Memory B cell (primary cell): ENCODE data around the gene ZNF570.

ENCODE experiments used
- ATAC-seq: fragments of 150-1000 bp; cut with Tn5 transposase; 2 replicates; pipeline ENCODE4 v1.10.0; 2021; ENCODE audit warnings: low read depth, mild to moderate bottlenecking, moderate library complexity
- DNase-seq, 2 donors: peaks; one replicate each; pipeline ENCODE4 v3.0.0; 2022; ENCODE audit warnings: low spot score in 2 of 2
- H3K27ac Mint-ChIP-seq: one replicate; pipeline ENCODE4 v1.8.0; 2022; ENCODE audit warnings: mild to moderate bottlenecking, moderate library complexity, mixed read lengths
- H3K27me3 Mint-ChIP-seq: one replicate; pipeline ENCODE4 v1.8.0; 2022; ENCODE audit warnings: mixed read lengths
- H3K36me3 Mint-ChIP-seq: one replicate; pipeline ENCODE4 v1.8.0; 2022; ENCODE audit warnings: mild to moderate bottlenecking, mixed read lengths
- H3K4me1 Mint-ChIP-seq: one replicate; pipeline ENCODE4 v1.8.0; 2022; ENCODE audit warnings: mixed read lengths
- H3K4me3 Mint-ChIP-seq: one replicate; pipeline ENCODE4 v1.8.0; 2022; ENCODE audit warnings: mild to moderate bottlenecking, moderate library complexity, mixed read lengths
- H3K9me3 Mint-ChIP-seq: one replicate; pipeline ENCODE4 v1.8.0; 2022; ENCODE audit warnings: mixed read lengths

ZNF570 gene

DNA sequence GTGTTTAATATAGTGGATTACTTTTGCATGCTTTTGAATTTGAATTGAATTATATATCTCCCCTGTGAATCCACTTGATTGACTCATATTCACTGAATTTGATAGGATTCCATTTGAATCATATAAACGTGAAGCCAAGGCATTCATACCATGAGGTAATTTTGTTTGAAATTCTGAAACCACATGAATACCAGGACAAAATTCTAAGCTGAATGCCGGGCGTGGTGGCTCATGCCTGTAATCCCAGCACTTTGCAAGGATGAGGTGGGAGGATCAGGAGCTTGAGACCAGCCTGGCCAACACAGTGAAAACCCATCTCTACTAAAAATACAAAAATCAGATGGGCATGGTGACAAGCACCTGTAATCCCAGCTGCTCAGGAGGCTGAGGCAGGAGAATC lies 42.0 kb downstream of the ZNF570 start:
- no peak overlapping the region for H3K4me3 Mint-ChIP-seq
- DNase-seq (no peak), ATAC-seq (no peak)
- no peaks in the 10 kb centered on the region for H3K27me3 Mint-ChIP-seq
- H3K9me3 Mint-ChIP-seq = peaks cover 15% of the 10 kb centered on the region
- no peak overlapping the region for H3K27ac Mint-ChIP-seq
- H3K4me1 Mint-ChIP-seq = no peaks in the 10 kb centered on the region
- H3K36me3 Mint-ChIP-seq = peaks cover 50% of the 10 kb centered on the region

DNA sequence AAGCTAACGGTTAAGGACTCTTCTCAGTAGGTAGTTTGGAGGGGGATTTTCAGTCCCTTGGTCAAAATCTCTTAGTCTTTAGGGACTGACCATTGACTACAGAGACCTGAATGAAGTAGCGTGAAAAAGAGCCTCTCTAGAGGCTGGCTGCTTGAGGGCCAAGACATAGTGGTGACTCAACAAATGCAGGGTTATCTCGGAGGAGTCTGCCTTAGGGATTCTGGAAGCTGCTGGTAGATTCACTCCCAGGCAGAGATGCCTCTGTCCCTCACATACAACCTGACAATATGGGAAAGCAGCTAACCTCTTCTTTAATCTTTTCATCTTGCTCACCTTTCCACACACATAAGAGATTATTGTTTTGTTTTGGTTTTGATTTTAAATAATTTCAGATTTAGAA lies 42.7 kb downstream of the ZNF570 start:
- no peak for ATAC-seq
- H3K27ac Mint-ChIP-seq = no peak overlapping the region
- H3K9me3 Mint-ChIP-seq = peaks cover 15% of the 10 kb centered on the region
- no peak for DNase-seq
- no peak overlapping the region for H3K4me3 Mint-ChIP-seq
- H3K4me1 Mint-ChIP-seq = no peaks in the 10 kb centered on the region
- no peaks in the 10 kb centered on the region for H3K27me3 Mint-ChIP-seq
- peaks cover 52% of the 10 kb centered on the region for H3K36me3 Mint-ChIP-seq

DNA sequence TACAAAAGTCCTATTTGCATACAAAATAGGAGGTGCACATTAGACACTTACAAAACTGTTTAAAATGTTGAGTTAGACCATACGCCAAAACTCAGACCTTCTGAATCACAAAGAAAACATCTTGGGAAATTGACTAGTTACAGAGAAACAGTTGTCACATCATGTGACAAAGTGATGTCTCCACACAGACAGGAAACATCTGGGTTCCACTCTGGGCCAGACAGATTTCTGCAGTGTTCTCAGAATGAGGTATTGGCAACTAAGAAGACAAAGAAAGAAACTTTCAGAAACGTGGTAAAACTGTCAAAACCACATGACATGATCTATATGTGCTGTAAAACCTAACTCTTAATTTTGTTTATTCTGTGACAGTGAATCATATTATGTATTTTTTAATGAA lies 44.2 kb downstream of the ZNF570 start:
- Mint-ChIP-seq H3K9me3 (peaks cover 17% of the 10 kb centered on the region), H3K4me1 (no peaks in the 10 kb centered on the region), H3K27me3 (no peaks in the 10 kb centered on the region), H3K36me3 (peaks cover 56% of the 10 kb centered on the region), H3K4me3 (no peak overlapping the region), H3K27ac (no peak overlapping the region)
- ATAC-seq (no peak), DNase-seq (no peak)

DNA sequence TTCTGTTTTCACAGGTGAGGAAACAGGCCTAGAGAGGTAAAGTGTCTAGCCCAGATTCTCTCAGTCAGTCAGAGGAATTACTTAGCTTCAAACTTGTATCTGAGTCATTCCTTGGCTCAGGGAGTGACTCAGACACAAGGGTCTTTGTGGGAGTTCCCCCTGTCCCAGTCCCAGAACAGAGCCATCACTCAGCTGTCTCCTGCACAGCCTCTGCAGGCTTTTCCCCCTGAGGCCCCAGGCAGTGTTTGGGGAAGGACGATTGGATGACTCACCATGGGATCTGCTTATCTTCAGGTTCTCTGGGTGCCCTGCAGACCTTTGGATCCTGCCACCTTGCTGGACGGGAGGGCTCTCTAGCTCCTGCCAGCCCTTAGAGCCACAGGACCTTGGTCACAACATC lies 50.7 kb downstream of the ZNF570 start:
- ATAC-seq = no peak
- H3K4me1 Mint-ChIP-seq = no peaks in the 10 kb centered on the region
- peaks cover 12% of the 10 kb centered on the region for H3K9me3 Mint-ChIP-seq
- no peak overlapping the region for H3K27ac Mint-ChIP-seq
- no peak for DNase-seq
- H3K36me3 Mint-ChIP-seq = peaks cover 49% of the 10 kb centered on the region
- no peaks in the 10 kb centered on the region for H3K27me3 Mint-ChIP-seq
- H3K4me3 Mint-ChIP-seq = no peak overlapping the region

DNA sequence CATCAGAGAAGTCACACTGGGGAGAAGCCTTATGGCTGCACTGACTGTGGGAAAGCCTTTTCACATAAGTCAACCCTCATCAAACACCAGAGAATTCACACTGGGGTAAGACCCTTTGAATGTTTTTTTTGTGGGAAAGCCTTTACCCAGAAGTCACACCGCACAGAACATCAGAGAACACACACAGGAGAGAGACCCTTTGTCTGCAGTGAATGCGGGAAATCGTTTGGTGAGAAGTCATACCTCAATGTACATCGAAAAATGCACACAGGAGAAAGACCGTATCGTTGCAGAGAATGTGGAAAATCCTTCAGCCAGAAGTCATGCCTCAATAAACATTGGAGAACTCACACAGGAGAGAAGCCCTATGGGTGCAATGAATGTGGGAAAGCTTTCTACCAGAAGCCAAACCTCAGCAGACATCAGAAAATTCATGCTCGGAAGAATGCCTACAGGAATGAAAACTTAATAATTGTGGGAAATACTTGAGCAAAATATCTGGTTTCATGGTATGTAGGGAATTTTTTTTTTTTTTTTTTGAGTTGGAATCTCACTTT lies 68.3 kb downstream of the ZNF570 start:
- DNase-seq (no peak), ATAC-seq (no peak)
- Mint-ChIP-seq H3K27me3 (no peaks in the 10 kb centered on the region), H3K4me3 (no peak overlapping the region), H3K36me3 (peaks cover 47% of the 10 kb centered on the region), H3K4me1 (no peaks in the 10 kb centered on the region), H3K27ac (no peak overlapping the region), H3K9me3 (peaks cover 23% of the 10 kb centered on the region)
